Mesenchymal stem cell (in vitro differentiated cells and primary cell): ENCODE measurements around the gene PACC1.
A peak's percentile ranks its signal among the peaks of the same experiment; 100 is the strongest.

Experiments used
- DNase-seq: peaks from one replicate; pipeline ENCODE4 v3.0.0-alpha.2; 2013
- H2AFZ ChIP-seq: one replicate; pipeline ENCODE4 v1.6.1; 2013; ENCODE audit warnings: low read depth, mild to moderate bottlenecking, control low read depth, inconsistent platforms, low read length, moderate library complexity
- H2AK5ac ChIP-seq: 2 replicates; pipeline ENCODE4 v1.6.1; 2013; ENCODE audit warnings: low read length, moderate library complexity, mild to moderate bottlenecking, inconsistent platforms; ENCODE audit not compliant: severe bottlenecking
- H2BK120ac ChIP-seq: one replicate; pipeline ENCODE4 v1.6.1; 2013; ENCODE audit warnings: low read depth, mild to moderate bottlenecking, inconsistent platforms, low read length, moderate library complexity
- H2BK12ac ChIP-seq, 2 experiments: one replicate each; pipeline ENCODE4 v1.6.1; 2013; ENCODE audit warnings: inconsistent platforms in 2 of 2, low read length in 2 of 2, mild to moderate bottlenecking in 2 of 2, moderate library complexity in 2 of 2, control low read depth in 1 of 2
- H2BK15ac ChIP-seq: one replicate; pipeline ENCODE4 v1.6.1; 2013; ENCODE audit warnings: mild to moderate bottlenecking, low read depth, inconsistent platforms; ENCODE audit not compliant: poor library complexity, severe bottlenecking
- H2BK5ac ChIP-seq: 2 replicates; pipeline ENCODE4 v1.6.1; 2013; ENCODE audit warnings: low read depth, mild to moderate bottlenecking, low read length, control low read depth, inconsistent platforms; ENCODE audit not compliant: poor library complexity, severe bottlenecking
- H3K14ac ChIP-seq, 2 experiments: one replicate each; pipeline ENCODE4 v1.6.1; 2013; ENCODE audit warnings: inconsistent platforms in 2 of 2, low read length in 2 of 2, control low read depth in 1 of 2, mild to moderate bottlenecking in 1 of 2, moderate library complexity in 1 of 2
- H3K18ac ChIP-seq, 2 experiments: one replicate each; pipeline ENCODE4 v1.6.1; 2013; ENCODE audit warnings: inconsistent platforms in 2 of 2, low read length in 2 of 2, control low read depth in 1 of 2, low read depth in 1 of 2, mild to moderate bottlenecking in 1 of 2
- H3K23ac ChIP-seq, 2 experiments: one replicate each; pipeline ENCODE4 v1.6.1; 2013; ENCODE audit warnings: inconsistent platforms in 2 of 2, low read length in 2 of 2, mild to moderate bottlenecking in 2 of 2, moderate library complexity in 2 of 2, control low read depth in 1 of 2
- H3K27ac ChIP-seq: 2 replicates; pipeline ENCODE4 v1.5.1; 2013; ENCODE audit warnings: mild to moderate bottlenecking, moderate library complexity, low read length, control low read depth, inconsistent platforms; ENCODE audit not compliant: poor library complexity, severe bottlenecking
- H3K27me3 ChIP-seq, 2 experiments: 2 replicates each; pipeline versions ENCODE4 v1.6.1 to v1.7.0; 2013; ENCODE audit warnings: low read length in 2 of 2, mild to moderate bottlenecking in 2 of 2, moderate library complexity in 2 of 2, control low read depth in 1 of 2, inconsistent platforms in 1 of 2; ENCODE audit not compliant: control insufficient read depth in 1 of 2, insufficient read depth in 1 of 2
- H3K36me3 ChIP-seq, 2 experiments: 2 replicates each; pipeline versions ENCODE4 v1.6.1 to v1.7.0; 2013; ENCODE audit warnings: low read length in 2 of 2, control low read depth in 1 of 2, inconsistent platforms in 1 of 2, low read depth in 1 of 2, mild to moderate bottlenecking in 1 of 2; ENCODE audit not compliant: insufficient read depth in 2 of 2, control insufficient read depth in 1 of 2
- H3K4ac ChIP-seq, 2 experiments: one replicate each; pipeline ENCODE4 v1.6.1; 2013; ENCODE audit warnings: inconsistent platforms in 2 of 2, low read length in 2 of 2, mild to moderate bottlenecking in 2 of 2, moderate library complexity in 2 of 2, control low read depth in 1 of 2, low read depth in 1 of 2
- H3K4me1 ChIP-seq: 2 replicates; pipeline ENCODE4 v1.6.1; 2013; ENCODE audit warnings: low read depth, low read length, control low read depth; ENCODE audit not compliant: control insufficient read depth, insufficient read depth
- H3K4me2 ChIP-seq: 2 replicates; pipeline ENCODE4 v1.6.1; 2013; ENCODE audit warnings: low read length, mild to moderate bottlenecking, inconsistent platforms; ENCODE audit not compliant: poor library complexity, severe bottlenecking
- H3K4me3 ChIP-seq, 2 experiments: 2 replicates each; pipeline versions ENCODE4 v1.5.1 to v1.7.0; 2013; ENCODE audit warnings: low read length in 2 of 2, mild to moderate bottlenecking in 2 of 2, control low read depth in 1 of 2, low read depth in 1 of 2; ENCODE audit not compliant: insufficient read depth in 1 of 2
- H3K79me1 ChIP-seq: replicated peaks from 2 replicates; pipeline ENCODE4 v1.6.1; 2013; ENCODE audit warnings: mild to moderate bottlenecking, control low read depth, low read length, inconsistent platforms; ENCODE audit not compliant: poor library complexity, severe bottlenecking
- H3K9ac ChIP-seq: 2 replicates; pipeline ENCODE4 v1.7.0; 2013; ENCODE audit warnings: mild to moderate bottlenecking, low read length, moderate library complexity
- H3K9me3 ChIP-seq: 2 replicates; pipeline ENCODE4 v1.7.0; 2013; ENCODE audit warnings: mild to moderate bottlenecking, low read length; ENCODE audit not compliant: control insufficient read depth
- H4K8ac ChIP-seq: one replicate; pipeline ENCODE4 v1.6.1; 2013; ENCODE audit warnings: inconsistent platforms, mild to moderate bottlenecking, low read length, moderate library complexity
- H4K91ac ChIP-seq: one replicate; pipeline ENCODE4 v1.6.1; 2013; ENCODE audit warnings: mild to moderate bottlenecking, low read length, inconsistent platforms
- WGBS: methylation state at CpG from one replicate; pipeline ENCODE4 v1.1.7; 2013; ENCODE audit warnings: mixed read lengths; 5-methylcytosine and 5-hydroxymethylcytosine counted together

Gene PACC1

GRCh38 chr1:212437179-212437798, 22.6 kb upstream of the PACC1 start:
- Histone ChIP-seq H3K18ac (no peak overlapping the region), H4K91ac (no peak overlapping the region), H3K79me1 (peaks cover 32% of the 10 kb centered on the region), H2AK5ac (no peak overlapping the region), H3K4me2 (no peak overlapping the region), H2AFZ (no peak overlapping the region), H3K14ac (no peak overlapping the region), H2BK5ac (no peak overlapping the region), H3K4ac (no peak overlapping the region), H3K36me3 (no peaks in the 10 kb centered on the region), H3K27ac (no peak overlapping the region), H2BK12ac (no peak overlapping the region), H3K27me3 (no peaks in the 10 kb centered on the region), H4K8ac (no peak overlapping the region), H3K4me1 (peaks cover 9% of the 10 kb centered on the region), H3K4me3 (no peak overlapping the region), H3K9ac (no peak overlapping the region), H2BK15ac (no peak overlapping the region), H2BK120ac (no peak overlapping the region), H3K23ac (no peak overlapping the region), H3K9me3 (no peaks in the 10 kb centered on the region)
- no peak for DNase-seq
- 95% methylated on average over 3 of the region's 4 CpGs for WGBS

GRCh38 chr1:212434992-212435391, 20.3 kb upstream of the PACC1 start:
- Histone ChIP-seq H2AFZ (no peak overlapping the region), H2BK5ac (no peak overlapping the region), H3K14ac (no peak overlapping the region), H3K4me3 (no peak overlapping the region), H2AK5ac (no peak overlapping the region), H3K9ac (no peak overlapping the region), H3K27ac (no peak overlapping the region), H3K18ac (no peak overlapping the region), H4K8ac (no peak overlapping the region), H3K4ac (no peak overlapping the region), H3K4me1 (peaks cover 9% of the 10 kb centered on the region), H3K79me1 (peaks cover 25% of the 10 kb centered on the region), H2BK12ac (no peak overlapping the region), H3K4me2 (no peak overlapping the region), H2BK120ac (no peak overlapping the region), H4K91ac (no peak overlapping the region), H3K23ac (no peak overlapping the region), H3K27me3 (no peaks in the 10 kb centered on the region), H3K9me3 (no peaks in the 10 kb centered on the region), H2BK15ac (no peak overlapping the region), H3K36me3 (no peaks in the 10 kb centered on the region)
- DNase-seq = no peak
- WGBS = 98% methylated on average over 3 of the region's 4 CpGs

GRCh38 chr1:212433577-212434462, 19.1 kb upstream of the PACC1 start:
- Histone ChIP-seq H3K4me3 (peak overlapping the region; percentile 83 to 86), H3K14ac (no peak overlapping the region)
- 84% methylated on average over 13 of the region's 17 CpGs for WGBS

More at GRCh38 chr1:212433577-212434462, 19.1 kb upstream of the PACC1 start:
- Histone ChIP-seq H2BK12ac (no peak overlapping the region), H3K18ac (no peak overlapping the region), H3K4me1 (peaks cover 9% of the 10 kb centered on the region), H3K27ac (no peak overlapping the region), H2BK120ac (peak overlapping the region; percentile 49), H3K27me3 (no peaks in the 10 kb centered on the region), H4K91ac (no peak overlapping the region), H2AK5ac (no peak overlapping the region), H3K4ac (no peak overlapping the region), H2BK5ac (no peak overlapping the region), H2BK15ac (no peak overlapping the region), H3K9ac (peak overlapping the region; percentile 98), H3K9me3 (no peaks in the 10 kb centered on the region), H3K23ac (peak overlapping the region in 1 of 2 experiments; percentile 76), H4K8ac (no peak overlapping the region), H3K4me2 (peak overlapping the region; percentile 96), H2AFZ (peak overlapping the region; percentile 15), H3K79me1 (peaks cover 23% of the 10 kb centered on the region), H3K36me3 (no peaks in the 10 kb centered on the region)
- no peak for DNase-seq
